DMS53 treated with DMSO at 0.1 percent for 48 hours (cell line): Measurements from ENCODE around the gene FGF3.

Experiments
- DNase-seq: peaks from one replicate; lab custom pipeline; 2025; ENCODE audit not compliant: unreplicated experiment; lab: John Stamatoyannopoulos, UW

FGF3 gene

GRCh38 chr11:69804769-69805508, 14.3 kb downstream of the FGF3 start:
- no peak for DNase-seq

- no peak for DNase-seq
Observed at GRCh38 chr11:69803604-69804218, 15.5 kb downstream of the FGF3 start.

- no peak for DNase-seq
Observed at GRCh38 chr11:69803022-69803421, 16.2 kb downstream of the FGF3 start.

- DNase-seq: no peak
Observed at GRCh38 chr11:69802590-69802989, 16.6 kb downstream of the FGF3 start.

- no peak for DNase-seq
Observed at GRCh38 chr11:69801513-69802335, 17.5 kb downstream of the FGF3 start.

GRCh38 chr11:69800278-69800677, 18.9 kb downstream of the FGF3 start:
- no peak for DNase-seq

GRCh38 chr11:69799582-69799981, 19.6 kb downstream of the FGF3 start:
- no peak for DNase-seq

GRCh38 chr11:69799097-69799496, 20.1 kb downstream of the FGF3 start:
- no peak for DNase-seq

GRCh38 chr11:69797737-69798528, 21.3 kb downstream of the FGF3 start:
- no peak for DNase-seq

GRCh38 chr11:69797156-69797555, 22.1 kb downstream of the FGF3 start:
- no peak for DNase-seq

GRCh38 chr11:69796063-69796462, 23.2 kb downstream of the FGF3 start:
- DNase-seq: no peak

GRCh38 chr11:69791276-69792180, 27.7 kb downstream of the FGF3 start:
- DNase-seq: no peak

GRCh38 chr11:69788956-69789355, 30.3 kb downstream of the FGF3 start:
- DNase-seq: no peak

- no peak for DNase-seq
Observed at GRCh38 chr11:69787906-69788305, 31.3 kb downstream of the FGF3 start.

- DNase-seq: no peak
Observed at GRCh38 chr11:69787457-69787856, 31.8 kb downstream of the FGF3 start.

- DNase-seq: no peak
Observed at GRCh38 chr11:69781241-69781640, 38.0 kb downstream of the FGF3 start.

- no peak for DNase-seq
Observed at GRCh38 chr11:69778373-69778772, 40.8 kb downstream of the FGF3 start.

- DNase-seq: no peak
Observed at GRCh38 chr11:69775163-69775755, 44.0 kb downstream of the FGF3 start, which contains the start of gene FGF4. Gene FGF4, minus strand, starts transcription at chr11:69775341. Its CDS starts 257 bp downstream, at chr11:69775084.

GRCh38 chr11:69774354-69775162, 44.7 kb downstream of the FGF3 start:
- no peak for DNase-seq
